AG08396 (cell line): ENCODE results near the gene ATP6V0E1.

ENCODE experiments used
- DNase-seq: peaks from one replicate; pipeline ENCODE4 v3.0.0; 2012; ENCODE audit warnings: low spot score, mixed read lengths

Gene ATP6V0E1

GRCh38 chr5:172983542-172984243, at the start of gene ATP6V0E1:
Gene ATP6V0E1, plus strand, starts transcription at chr5:172983771. Its CDS starts 90 bp downstream, at chr5:172983861.
- peak; percentile 96 for DNase-seq

DNA sequence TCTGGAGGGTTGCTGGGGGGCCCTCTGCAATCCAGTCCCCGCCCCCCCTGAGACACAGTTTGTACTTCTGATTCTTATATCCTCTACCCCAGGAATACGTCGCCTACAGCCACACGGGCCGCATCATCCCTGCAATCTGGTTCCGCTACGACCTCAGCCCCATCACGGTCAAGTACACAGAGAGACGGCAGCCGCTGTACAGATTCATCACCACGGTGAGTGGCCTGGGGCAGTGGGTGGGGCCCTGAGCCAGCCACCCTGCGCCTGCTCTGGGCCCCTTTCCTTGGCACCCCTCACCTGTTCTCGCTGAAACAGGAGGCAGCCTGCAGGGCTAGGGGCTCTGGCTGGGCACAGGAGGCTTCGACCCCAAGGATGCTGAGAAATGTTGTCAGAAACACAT, 48.5 kb upstream of the ATP6V0E1 start:
- DNase-seq, result no peak

DNA sequence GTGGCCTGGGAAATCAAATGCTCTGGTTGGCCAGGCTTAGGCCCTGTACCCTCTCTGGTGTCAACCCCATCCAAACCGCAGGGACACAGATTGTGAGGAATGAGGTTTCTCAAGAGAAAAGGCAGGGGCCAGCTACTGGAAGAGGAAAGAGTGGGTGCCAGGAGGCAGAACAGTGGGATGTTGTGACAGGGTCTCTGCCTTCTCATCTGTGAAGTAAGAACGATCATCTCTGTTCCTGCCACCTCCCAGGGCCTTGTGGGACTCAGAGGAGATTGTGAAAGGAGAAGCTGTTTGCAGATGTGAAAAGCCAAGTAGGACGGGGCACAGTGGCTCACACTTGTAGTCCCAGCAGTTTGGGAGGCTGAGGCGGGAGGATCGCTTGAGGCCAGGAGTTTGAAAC, 47.2 kb upstream of the ATP6V0E1 start:
- no peak for DNase-seq

- no peak for DNase-seq
Measured at GRCh38 chr5:172939071-172939470, 44.5 kb upstream of the ATP6V0E1 start.

GRCh38 chr5:172939611-172940267, 43.8 kb upstream of the ATP6V0E1 start:
- DNase-seq, result no peak

DNA sequence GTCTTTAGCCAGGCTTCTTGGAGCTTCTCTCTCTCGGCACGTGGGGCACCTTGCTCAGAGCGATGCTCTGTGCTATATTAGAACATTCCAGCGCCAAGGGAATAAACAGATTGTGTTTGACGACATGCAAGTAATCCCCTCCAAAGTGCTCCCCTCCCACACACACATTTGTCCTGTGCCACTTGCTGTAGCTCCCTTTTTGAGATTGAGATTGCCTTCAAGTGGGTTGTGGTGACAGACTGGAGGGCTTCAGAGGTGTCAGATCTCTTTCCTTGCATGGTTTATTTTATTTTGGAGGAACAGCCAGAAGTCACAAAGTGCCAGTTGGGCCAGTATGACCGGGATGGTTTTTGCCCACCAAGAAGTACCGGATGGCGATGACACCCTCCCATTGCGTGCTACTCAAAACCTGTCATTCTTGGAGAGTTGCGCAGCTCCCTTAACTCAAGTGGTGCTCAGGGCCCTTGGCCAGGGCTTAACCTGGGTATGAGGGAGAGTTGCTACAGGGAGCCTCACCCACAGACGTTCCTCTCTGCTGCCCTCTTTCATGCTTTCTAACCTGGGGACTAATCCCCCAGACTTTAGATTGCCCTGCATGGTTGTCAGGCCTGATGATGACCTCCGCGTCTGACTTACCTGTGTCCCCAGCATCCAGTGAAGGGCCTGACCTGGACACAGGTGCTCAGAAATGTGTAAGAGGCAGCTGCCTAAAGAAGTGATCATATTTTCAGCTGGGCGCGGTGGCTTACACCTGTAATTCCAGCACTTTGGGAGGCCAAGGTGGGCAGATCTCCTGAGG, 43.1 kb upstream of the ATP6V0E1 start:
- DNase-seq, result no peak

GRCh38 chr5:172941067-172941516, 42.5 kb upstream of the ATP6V0E1 start:
- DNase-seq, result no peak

GRCh38 chr5:172942556-172942955, 41.0 kb upstream of the ATP6V0E1 start:
- no peak for DNase-seq

- DNase-seq, result peak; percentile 81
Measured at GRCh38 chr5:172943283-172943841, 40.2 kb upstream of the ATP6V0E1 start.

GRCh38 chr5:172943906-172944305, 39.7 kb upstream of the ATP6V0E1 start:
- DNase-seq, result no peak

- DNase-seq, result no peak
Measured at GRCh38 chr5:172944741-172945140, 38.8 kb upstream of the ATP6V0E1 start.

DNA sequence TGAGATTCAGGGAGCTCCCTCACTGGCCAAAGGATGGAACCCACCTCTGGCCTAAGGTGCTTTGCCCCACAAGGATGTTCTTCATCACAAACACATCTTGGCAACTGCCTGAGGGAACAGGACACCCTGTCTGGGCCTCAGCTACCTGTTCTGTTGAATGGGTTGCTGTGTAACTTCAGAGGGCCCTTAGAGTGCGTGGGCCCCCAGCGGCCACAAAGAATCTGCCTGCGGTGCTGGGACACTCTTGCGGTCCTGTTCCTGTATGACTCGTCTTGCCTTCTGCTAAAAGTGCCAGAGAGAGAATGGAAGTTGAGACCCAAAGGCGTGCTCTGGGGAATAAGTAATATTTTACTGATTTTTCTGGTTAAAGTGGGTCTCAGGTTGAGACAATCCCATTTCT, 38.4 kb upstream of the ATP6V0E1 start:
- DNase-seq, result no peak

DNA sequence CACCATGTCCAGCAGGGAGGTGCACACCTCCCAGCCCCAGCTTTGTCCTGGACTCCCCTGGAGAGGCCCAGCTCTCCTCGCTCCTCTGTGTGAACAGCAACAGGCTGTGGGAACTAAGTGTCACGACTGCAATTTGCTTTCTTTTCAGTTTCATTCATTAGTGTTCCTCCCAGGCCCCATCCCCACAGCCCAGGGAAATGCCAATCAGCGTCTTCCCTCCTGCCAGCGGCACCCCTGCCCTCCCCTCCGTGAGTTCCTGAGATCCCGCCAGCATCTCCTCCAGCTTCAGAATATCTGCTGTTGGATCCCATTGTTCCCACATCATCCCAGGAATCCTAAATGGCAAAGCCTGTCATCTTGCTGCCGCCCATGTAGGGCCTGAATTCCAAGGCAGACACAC, 37.4 kb upstream of the ATP6V0E1 start:
- DNase-seq, result no peak

GRCh38 chr5:172949426-172949825, 34.1 kb upstream of the ATP6V0E1 start:
- DNase-seq, result no peak

DNA sequence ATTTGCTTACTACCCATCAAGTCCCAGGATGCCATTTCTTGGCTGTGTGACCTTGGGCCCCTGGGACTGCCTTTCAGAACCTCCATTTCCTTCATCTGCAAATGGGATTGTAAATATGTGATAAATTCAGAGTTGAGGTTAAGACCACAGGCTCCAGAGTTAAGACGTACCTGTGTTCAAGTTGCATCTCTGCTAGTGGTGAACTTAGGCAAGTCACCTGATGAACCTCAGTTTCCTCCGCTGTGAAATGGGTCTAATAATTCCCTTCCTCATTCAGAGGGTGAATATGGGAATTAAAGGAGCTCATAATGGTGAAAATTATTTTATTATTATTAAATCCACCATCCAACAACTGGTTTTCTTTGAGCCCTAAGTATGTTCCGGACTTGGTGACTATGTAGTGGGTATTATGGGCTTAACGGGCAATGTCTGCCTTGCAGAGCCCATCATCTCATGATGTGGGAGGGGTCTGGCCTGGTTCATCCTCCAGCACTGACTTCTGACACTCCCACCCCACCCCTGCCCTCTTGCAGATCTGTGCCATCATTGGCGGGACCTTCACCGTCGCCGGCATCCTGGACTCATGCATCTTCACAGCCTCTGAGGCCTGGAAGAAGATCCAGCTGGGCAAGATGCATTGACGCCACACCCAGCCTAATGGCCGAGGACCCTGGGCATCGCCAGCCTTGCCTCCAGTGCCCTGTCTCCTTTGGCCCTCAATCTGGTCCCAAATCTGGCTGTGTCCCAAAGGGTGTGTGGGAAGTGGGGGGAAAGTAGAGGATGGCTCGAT, 33.2 kb upstream of the ATP6V0E1 start:
- DNase-seq, result no peak

- no peak for DNase-seq
Measured at GRCh38 chr5:172951371-172952033, 32.1 kb upstream of the ATP6V0E1 start.

DNA sequence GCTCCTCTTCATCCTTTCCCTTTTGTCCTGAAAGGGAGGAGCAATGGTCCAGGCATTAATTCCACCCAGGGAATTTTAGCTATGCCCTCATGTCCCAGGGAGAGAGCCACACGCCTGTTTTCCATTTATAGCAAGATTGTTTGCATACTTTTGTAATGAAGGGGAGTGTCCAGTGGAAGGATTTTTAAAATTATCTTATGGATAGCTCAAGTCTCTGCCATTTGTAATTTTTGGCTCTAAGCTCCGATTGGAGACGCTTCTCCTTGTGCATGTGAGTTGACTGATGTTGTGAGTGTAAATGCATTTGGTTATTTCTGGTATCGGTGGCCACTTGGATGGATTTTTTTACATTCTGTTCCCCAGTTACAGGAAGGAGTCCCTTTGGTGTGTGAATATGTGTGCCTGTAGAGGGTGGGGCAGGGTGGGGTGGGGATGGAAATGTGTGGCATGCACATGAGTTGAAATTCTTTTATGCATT, 31.5 kb upstream of the ATP6V0E1 start:
- DNase-seq, result peak; percentile 49

DNA sequence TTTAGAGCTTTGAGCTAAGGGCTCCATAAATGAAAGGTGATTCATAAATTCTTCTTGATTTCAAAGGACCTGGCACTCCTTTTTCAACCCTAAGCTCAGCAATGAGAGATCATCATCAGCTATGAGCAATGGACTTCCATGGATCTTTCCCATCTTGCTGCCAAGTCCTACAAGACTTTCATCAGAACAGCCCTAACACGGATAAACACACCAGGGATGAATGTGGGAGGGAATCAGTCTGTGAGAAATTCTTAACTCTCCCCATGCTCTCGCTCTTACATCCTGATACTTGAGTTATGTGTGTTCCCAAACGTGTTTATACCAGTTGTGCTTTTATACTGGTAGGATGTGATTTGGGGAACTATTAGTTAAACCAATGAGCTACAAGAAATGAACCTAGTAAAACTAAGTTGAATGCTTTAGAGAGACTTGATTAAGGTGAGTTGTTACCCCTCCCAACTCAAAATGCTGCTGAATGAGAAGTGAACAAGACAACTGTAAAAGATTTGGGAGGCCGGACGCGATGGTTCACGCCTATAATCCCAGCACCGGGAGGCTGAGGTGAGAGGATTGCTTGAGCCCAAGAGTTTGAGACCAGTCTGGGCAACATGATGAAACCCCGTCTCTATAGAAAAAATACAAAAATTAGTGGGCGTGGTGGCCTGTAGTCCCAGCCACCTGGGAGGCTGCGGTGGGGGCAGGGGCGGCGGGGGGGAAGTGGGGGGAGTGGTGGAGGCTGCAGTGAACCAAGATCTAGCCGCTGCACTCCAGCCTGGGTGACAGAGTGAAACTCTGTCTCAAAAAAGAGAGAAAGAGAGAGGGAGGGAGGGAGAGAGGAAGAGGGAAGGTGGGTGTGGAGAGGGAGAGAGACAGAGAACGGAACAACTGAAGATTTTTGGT, 29.5 kb upstream of the ATP6V0E1 start:
- DNase-seq, result peak; percentile 76

DNA sequence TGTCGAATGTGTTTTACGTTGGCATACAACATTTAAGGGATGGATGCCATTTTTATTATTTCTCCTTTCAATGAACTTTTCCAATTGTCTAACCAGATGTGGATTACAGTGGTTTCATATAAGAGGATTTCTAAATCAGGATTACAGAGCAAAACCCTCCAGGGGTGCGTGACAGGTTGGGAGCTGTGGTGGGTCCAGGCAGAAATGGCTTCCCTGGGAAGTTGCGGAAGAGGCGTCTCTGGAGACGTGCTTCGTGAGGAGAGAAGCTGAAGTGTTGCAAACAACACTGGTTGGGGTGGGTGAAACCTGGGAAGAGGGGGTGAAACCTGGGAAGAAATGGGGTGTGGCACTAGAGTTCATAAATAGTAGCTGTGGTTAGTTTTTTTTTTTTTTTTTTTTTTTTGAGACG, 28.8 kb upstream of the ATP6V0E1 start:
- no peak for DNase-seq

DNA sequence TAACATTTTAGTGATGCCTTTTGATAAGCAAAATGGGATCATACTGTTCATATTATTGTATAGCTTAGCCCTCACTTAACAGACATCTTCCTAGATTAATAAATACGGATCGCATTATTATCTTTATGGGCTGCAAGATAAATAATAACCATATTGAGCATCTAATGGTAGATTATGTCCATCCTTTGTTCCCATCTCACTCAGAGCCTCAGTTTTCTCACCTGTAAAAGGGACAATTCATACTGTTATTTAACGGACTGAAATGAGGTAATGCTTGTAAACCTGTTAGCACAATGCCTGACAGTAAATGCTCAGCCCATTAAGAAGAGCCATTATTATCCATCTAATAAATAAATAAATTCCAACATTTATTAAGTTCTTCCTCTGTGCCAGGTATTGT, 27.3 kb upstream of the ATP6V0E1 start:
- DNase-seq, result no peak
